Activated naive CD4-positive, alpha-beta T cell treated with anti-CD3 and anti-CD28 coated beads, Interleukin-2, amount 50 U/mL, for 24 hours (primary cell): Measurements from ENCODE around the gene PCP4.

Experiments
- H3K27ac Mint-ChIP-seq: one replicate; pipeline ENCODE4 v1.8.0; 2021; ENCODE audit warnings: mild to moderate bottlenecking, mixed read lengths
- H3K27me3 Mint-ChIP-seq: one replicate; pipeline ENCODE4 v1.8.0; 2021; ENCODE audit warnings: mixed read lengths
- H3K36me3 Mint-ChIP-seq: one replicate; pipeline ENCODE4 v1.8.0; 2021; ENCODE audit warnings: mixed read lengths
- H3K4me1 Mint-ChIP-seq: one replicate; pipeline ENCODE4 v1.8.0; 2021; ENCODE audit warnings: mixed read lengths
- H3K4me3 Mint-ChIP-seq: one replicate; pipeline ENCODE4 v1.8.0; 2021; ENCODE audit warnings: mild to moderate bottlenecking, mixed read lengths
- H3K9me3 Mint-ChIP-seq: one replicate; pipeline ENCODE4 v1.8.0; 2021; ENCODE audit warnings: mixed read lengths

PCP4 gene

GRCh38 chr21:39969691-39970364 lies 102.6 kb downstream of the PCP4 start:
- H3K9me3 Mint-ChIP-seq = peaks cover 7% of the 10 kb centered on the region
- no peaks in the 10 kb centered on the region for H3K27me3 Mint-ChIP-seq
- no peak overlapping the region for H3K4me3 Mint-ChIP-seq
- H3K27ac Mint-ChIP-seq = no peak overlapping the region
- H3K4me1 Mint-ChIP-seq = no peaks in the 10 kb centered on the region
- no peaks in the 10 kb centered on the region for H3K36me3 Mint-ChIP-seq

- Mint-ChIP-seq H3K36me3 (no peaks in the 10 kb centered on the region), H3K27me3 (peaks cover 6% of the 10 kb centered on the region), H3K9me3 (peaks cover 11% of the 10 kb centered on the region), H3K27ac (no peak overlapping the region), H3K4me3 (no peak overlapping the region), H3K4me1 (no peaks in the 10 kb centered on the region)
These were observed 104.7 kb downstream of the PCP4 start for GRCh38 chr21:39971956-39972355.

- H3K4me1 Mint-ChIP-seq = no peaks in the 10 kb centered on the region
- H3K27ac Mint-ChIP-seq = no peak overlapping the region
- H3K27me3 Mint-ChIP-seq = peaks cover 6% of the 10 kb centered on the region
- no peaks in the 10 kb centered on the region for H3K36me3 Mint-ChIP-seq
- H3K9me3 Mint-ChIP-seq = peaks cover 11% of the 10 kb centered on the region
- no peak overlapping the region for H3K4me3 Mint-ChIP-seq
These were observed 105.2 kb downstream of the PCP4 start for GRCh38 chr21:39972471-39972870.

- no peak overlapping the region for H3K4me3 Mint-ChIP-seq
- no peaks in the 10 kb centered on the region for H3K4me1 Mint-ChIP-seq
- peaks cover 6% of the 10 kb centered on the region for H3K27me3 Mint-ChIP-seq
- H3K27ac Mint-ChIP-seq = no peak overlapping the region
- no peaks in the 10 kb centered on the region for H3K36me3 Mint-ChIP-seq
- peaks cover 7% of the 10 kb centered on the region for H3K9me3 Mint-ChIP-seq
These were observed 105.9 kb downstream of the PCP4 start for GRCh38 chr21:39972976-39973770.

GRCh38 chr21:39976800-39977199 lies 109.6 kb downstream of the PCP4 start:
- Mint-ChIP-seq H3K36me3 (no peaks in the 10 kb centered on the region), H3K27me3 (peaks cover 6% of the 10 kb centered on the region), H3K4me3 (no peak overlapping the region), H3K9me3 (peaks cover 3% of the 10 kb centered on the region), H3K4me1 (no peaks in the 10 kb centered on the region), H3K27ac (no peak overlapping the region)
